ENCODE data around the gene ST6GALNAC3.

GRCh38 chr1:76142771-76143540 lies 68.4 kb downstream of the ST6GALNAC3 start:
- TF ChIP-seq CTCF (conservative IDR thresholded peaks at IDR 0.05; ENCODE audit: low read length) (no peak), EZH2phosphoT487 (IDR thresholded peaks at IDR 0.05; ENCODE audit: borderline replicate concordance, low read depth, low read length) (no peak)

Data from OCI-LY7 (cell line).